Glutamatergic neuron (in vitro differentiated cells): Measurements from ENCODE around the gene PHLPP1. TPM values are rescaled to one million over a fixed set of nuclear protein-coding genes. Genes with fewer than 3 reads are reported as not detected.

Experiments
- DNase-seq: peaks from one replicate; pipeline ENCODE4 v3.0.0; 2022
- H3K27ac Mint-ChIP-seq: one replicate; pipeline ENCODE4 v1.8.0; 2020; ENCODE audit warnings: mild to moderate bottlenecking, mixed read lengths, inconsistent platforms; ENCODE audit not compliant: unreplicated experiment
- H3K27me3 Mint-ChIP-seq: one replicate; pipeline ENCODE4 v1.8.0; 2020; ENCODE audit warnings: mild to moderate bottlenecking, moderate library complexity, mixed read lengths, inconsistent platforms; ENCODE audit not compliant: unreplicated experiment
- H3K36me3 Mint-ChIP-seq: one replicate; pipeline ENCODE4 v1.8.0; 2020; ENCODE audit warnings: mild to moderate bottlenecking, mixed read lengths, inconsistent platforms; ENCODE audit not compliant: unreplicated experiment
- H3K4me1 Mint-ChIP-seq: one replicate; pipeline ENCODE4 v1.8.0; 2020; ENCODE audit warnings: mild to moderate bottlenecking, low read depth, mixed read lengths, inconsistent platforms; ENCODE audit not compliant: unreplicated experiment
- H3K4me3 Mint-ChIP-seq: one replicate; pipeline ENCODE4 v1.8.0; 2020; ENCODE audit warnings: mild to moderate bottlenecking, mixed read lengths, inconsistent platforms; ENCODE audit not compliant: unreplicated experiment
- H3K9me3 Mint-ChIP-seq: one replicate; pipeline ENCODE4 v1.8.0; 2020; ENCODE audit warnings: mild to moderate bottlenecking, moderate library complexity, mixed read lengths, inconsistent platforms; ENCODE audit not compliant: unreplicated experiment
- CTCF ChIP-seq: fragments of 200-600 bp; sonication (generic); IDR thresholded peaks from one replicate; pipeline ENCODE4 v1.5.0; 2021; ENCODE audit not compliant: partially characterized antibody, unreplicated experiment
- total RNA-seq: library from RNA; stranded (reverse); fragmentation: NEBNext Ultra II Directional; extraction: Animal tissue kit (Norgen Biotek cat#: 25700); gene quantifications from one replicate; pipeline ENCODE4 v1.2.1, GENCODE V29; 2021; ENCODE audit not compliant: unreplicated experiment

The PHLPP1 gene
- total RNA-seq, 1 donor from 2014 or later: 14.0 TPM

GRCh38 chr18:62682371-62682770 lies 33.0 kb upstream of the PHLPP1 start:
- no peak for TF ChIP-seq CTCF

GRCh38 chr18:62683935-62684334 lies 31.4 kb upstream of the PHLPP1 start:
- H3K27me3 Mint-ChIP-seq: no peaks in the 10 kb centered on the region
- H3K4me1 Mint-ChIP-seq: peaks cover 7% of the 10 kb centered on the region
- H3K36me3 Mint-ChIP-seq: peaks cover 6% of the 10 kb centered on the region
- no peak overlapping the region for H3K27ac Mint-ChIP-seq
- no peak for DNase-seq
- TF ChIP-seq CTCF: no peak
- peaks cover 3% of the 10 kb centered on the region for H3K9me3 Mint-ChIP-seq
- H3K4me3 Mint-ChIP-seq: no peak overlapping the region

More at GRCh38 chr18:62682371-62682770, 33.0 kb upstream of the PHLPP1 start:
- Mint-ChIP-seq H3K4me1 (peaks cover 9% of the 10 kb centered on the region), H3K4me3 (no peak overlapping the region), H3K27me3 (no peaks in the 10 kb centered on the region), H3K36me3 (no peaks in the 10 kb centered on the region), H3K27ac (no peak overlapping the region), H3K9me3 (no peaks in the 10 kb centered on the region)
- no peak for DNase-seq

DNA sequence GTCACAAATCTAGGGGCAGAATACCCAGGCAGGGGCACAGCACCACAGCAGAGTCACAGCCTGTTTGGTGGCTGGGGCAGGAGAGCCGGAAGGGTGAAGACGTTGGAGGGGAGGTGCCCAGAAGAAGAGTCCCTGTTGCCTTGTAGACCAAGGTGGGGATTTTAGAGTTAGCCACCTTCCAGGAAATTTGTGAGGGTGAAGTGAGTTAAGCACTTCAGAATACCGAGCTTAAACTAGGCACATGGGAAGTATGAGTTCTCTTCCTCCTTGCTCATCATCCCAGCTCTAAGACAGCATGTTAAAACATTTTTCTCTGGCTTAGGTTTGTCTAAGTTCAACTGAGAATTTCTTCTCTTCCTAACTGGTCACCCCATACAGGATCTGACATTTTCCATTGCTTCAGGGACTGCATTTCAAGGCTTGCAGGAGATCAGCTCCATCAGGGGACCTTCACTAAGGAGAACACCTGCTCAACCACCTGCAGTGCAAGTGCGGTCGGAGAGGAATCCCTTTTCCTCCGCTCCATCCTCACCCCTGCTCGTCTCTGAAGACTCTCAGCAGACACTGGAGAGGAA lies 26.5 kb upstream of the PHLPP1 start:
- H3K27me3 Mint-ChIP-seq: no peaks in the 10 kb centered on the region
- H3K9me3 Mint-ChIP-seq: peaks cover 3% of the 10 kb centered on the region
- H3K27ac Mint-ChIP-seq: no peak overlapping the region
- TF ChIP-seq CTCF: no peak
- peaks cover 11% of the 10 kb centered on the region for H3K36me3 Mint-ChIP-seq
- no peak overlapping the region for H3K4me3 Mint-ChIP-seq
- no peaks in the 10 kb centered on the region for H3K4me1 Mint-ChIP-seq
- no peak for DNase-seq

DNA sequence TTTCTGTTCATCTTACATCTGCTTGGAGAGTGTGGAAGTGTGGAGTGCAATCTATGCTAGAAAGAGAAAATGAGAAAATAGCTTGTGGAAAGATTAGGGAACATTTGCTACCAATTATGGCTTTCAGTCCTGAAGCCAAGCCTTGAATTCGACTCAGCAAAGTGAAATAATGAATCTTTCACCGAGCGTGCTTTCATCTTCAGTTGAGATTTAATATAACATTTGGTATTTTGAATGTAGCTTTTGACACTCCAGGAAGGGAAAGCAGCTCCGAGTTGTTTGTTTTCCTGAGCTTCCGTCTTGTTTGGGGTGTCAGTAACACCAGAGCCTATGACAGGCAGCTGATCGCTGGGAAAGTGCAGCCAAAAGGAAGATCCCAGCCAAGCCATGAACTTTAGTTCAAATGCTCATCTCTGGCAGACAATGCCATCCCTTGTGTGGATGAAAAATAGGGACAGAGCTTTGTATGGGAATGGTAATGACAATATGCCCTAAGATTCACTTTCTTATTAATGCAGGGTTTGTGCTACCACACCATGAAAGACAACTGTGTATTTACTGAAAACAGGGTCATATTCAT lies 25.0 kb upstream of the PHLPP1 start:
- Mint-ChIP-seq H3K4me1 (no peaks in the 10 kb centered on the region), H3K27ac (no peak overlapping the region), H3K27me3 (no peaks in the 10 kb centered on the region), H3K36me3 (peaks cover 11% of the 10 kb centered on the region), H3K4me3 (no peak overlapping the region), H3K9me3 (peaks cover 3% of the 10 kb centered on the region)
- TF ChIP-seq CTCF: no peak
- no peak for DNase-seq

DNA sequence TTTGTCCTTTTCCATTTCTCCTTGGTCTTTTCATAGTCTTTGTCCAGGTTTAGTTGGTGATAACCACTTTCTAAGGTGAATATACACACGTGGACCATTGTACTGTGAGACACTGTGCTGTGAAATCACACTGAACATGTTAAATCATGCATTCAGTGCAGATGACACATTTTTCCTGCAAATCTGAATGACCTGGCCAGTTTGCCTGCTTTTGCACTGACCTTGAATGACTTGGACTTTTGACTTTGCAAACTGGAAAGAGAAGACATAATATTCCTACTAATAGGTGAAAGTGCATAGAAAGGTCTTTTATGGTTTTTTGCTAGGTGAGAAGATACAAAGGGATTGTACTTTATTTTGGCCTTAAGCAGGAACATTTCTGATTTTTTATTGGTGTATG lies 21.7 kb upstream of the PHLPP1 start:
- no peak for DNase-seq
- no peak for TF ChIP-seq CTCF
- H3K27ac Mint-ChIP-seq: no peak overlapping the region
- no peaks in the 10 kb centered on the region for H3K9me3 Mint-ChIP-seq
- H3K27me3 Mint-ChIP-seq: no peaks in the 10 kb centered on the region
- H3K4me1 Mint-ChIP-seq: no peaks in the 10 kb centered on the region
- H3K36me3 Mint-ChIP-seq: peaks cover 7% of the 10 kb centered on the region
- no peak overlapping the region for H3K4me3 Mint-ChIP-seq
